KMS-11 (cell line): ENCODE measurements around the gene STRAP.
"Not testable (repeated sequence)": the region's sequence is repeated elsewhere in the genome, so short reads cannot be mapped to it uniquely, and the experiment has no call there.

Experiments
- H2AFZ ChIP-seq: fragments of 200-600 bp; sonication (generic); 2 replicates; pipeline ENCODE4 v1.6.1; 2016; ENCODE audit warnings: antibody characterized with exemption, mixed run types, low read depth
- H3K27ac ChIP-seq: fragments of 200-600 bp; sonication (generic); 2 replicates; pipeline ENCODE4 v1.6.1; 2016; ENCODE audit warnings: mild to moderate bottlenecking, mixed run types
- H3K27me3 ChIP-seq: fragments of 200-600 bp; sonication (generic); 2 replicates; pipeline ENCODE4 v1.6.1; 2017; ENCODE audit warnings: mild to moderate bottlenecking, low read depth, mixed run types, moderate library complexity; ENCODE audit not compliant: insufficient read depth
- H3K36me3 ChIP-seq: fragments of 200-600 bp; sonication (generic); 2 replicates; pipeline ENCODE4 v1.6.1; 2017; ENCODE audit warnings: mild to moderate bottlenecking, mixed run types; ENCODE audit not compliant: insufficient read depth
- H3K4me1 ChIP-seq: fragments of 200-600 bp; sonication (generic); 2 replicates; pipeline ENCODE4 v1.6.1; 2016; ENCODE audit warnings: mild to moderate bottlenecking, low read depth, mixed run types; ENCODE audit not compliant: poor library complexity, severe bottlenecking
- H3K4me2 ChIP-seq: fragments of 200-600 bp; sonication (generic); 2 replicates; pipeline ENCODE4 v1.7.0; 2016; ENCODE audit warnings: mild to moderate bottlenecking, mixed run types
- H3K4me3 ChIP-seq: fragments of 200-600 bp; sonication (generic); IDR thresholded peaks from 2 replicates; pipeline ENCODE4 v1.6.1; 2017; ENCODE audit warnings: low read depth, low read length, mixed read lengths; ENCODE audit not compliant: insufficient read depth
- H3K79me2 ChIP-seq: fragments of 200-600 bp; sonication (generic); 2 replicates; pipeline ENCODE4 v1.6.1; 2016; ENCODE audit warnings: low read depth, mixed run types; ENCODE audit not compliant: insufficient read depth
- H3K9ac ChIP-seq: fragments of 200-600 bp; sonication (generic); 2 replicates; pipeline ENCODE4 v1.6.1; 2016; ENCODE audit warnings: mild to moderate bottlenecking, mixed run types
- H4K20me1 ChIP-seq: fragments of 200-600 bp; sonication (generic); 2 replicates; pipeline ENCODE4 v1.6.1; 2016; ENCODE audit warnings: mild to moderate bottlenecking, mixed run types; ENCODE audit not compliant: insufficient read depth
- CTCF ChIP-seq: fragments of 200-600 bp; sonication (generic); conservative IDR thresholded peaks from 2 replicates; pipeline ENCODE4 v1.6.1; 2017; ENCODE audit warnings: low read depth, mild to moderate bottlenecking, antibody characterized with exemption, low read length, moderate library complexity, mixed read lengths

Gene STRAP

GRCh38 chr12:15910864-15911721 lies 28.9 kb downstream of the STRAP start, which contains the start of gene DERA:
Gene DERA, plus strand, starts transcription at chr12:15911332. Its CDS starts 52 bp downstream, at chr12:15911384.
- H3K4me2 ChIP-seq, result peak within 1 kb of the TSS; percentile 93
- peak within 1 kb of the TSS; percentile 82 for H3K9ac ChIP-seq
- peaks cover 10% of the 10 kb centered on the region for H3K4me1 ChIP-seq
- no peaks in the 10 kb centered on the region for H4K20me1 ChIP-seq
- H3K27ac ChIP-seq, result peak within 1 kb of the TSS; percentile 69
- H3K4me3 ChIP-seq, result no peak within 1 kb of the TSS
- no peaks in the 10 kb centered on the region for H3K27me3 ChIP-seq
- peak within 1 kb of the TSS; percentile 94 for H2AFZ ChIP-seq
- no peaks in the 10 kb centered on the region for H3K79me2 ChIP-seq
- no peak for TF ChIP-seq CTCF
- no peaks in the 10 kb centered on the region for H3K36me3 ChIP-seq

GRCh38 chr12:15911931-15912330 lies 29.7 kb downstream of the STRAP start:
- Histone ChIP-seq H2AFZ (peak overlapping the region; percentile 94), H3K27ac (peak overlapping the region; percentile 69; the same call in 1 of the 2 replicates), H3K9ac (peak overlapping the region; percentile 82), H3K4me1 (peaks cover 10% of the 10 kb centered on the region), H3K4me2 (peak overlapping the region; percentile 93)
- not testable (repeated sequence) for H3K4me3 ChIP-seq, H3K36me3 ChIP-seq, H3K27me3 ChIP-seq, H4K20me1 ChIP-seq, H3K79me2 ChIP-seq

DNA sequence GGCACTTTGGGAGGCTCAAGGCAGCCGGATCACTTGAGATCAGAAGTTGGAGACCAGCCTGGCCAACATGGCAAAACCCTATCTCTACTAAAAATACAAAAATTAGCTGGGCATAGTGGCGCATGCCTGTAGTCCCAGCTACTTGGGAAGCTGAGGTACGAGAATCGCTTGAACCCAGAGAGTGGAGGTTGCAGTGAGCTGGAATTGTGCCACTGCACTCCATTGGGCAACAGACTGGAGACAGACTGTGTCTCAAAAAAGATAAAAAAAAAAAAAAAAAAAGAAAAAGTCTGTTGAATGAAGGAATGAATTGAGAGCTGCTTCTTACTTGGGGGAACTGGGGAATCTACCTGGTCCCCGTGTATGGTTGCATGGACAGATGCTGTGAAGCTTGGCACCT lies 31.9 kb downstream of the STRAP start:
- not testable (repeated sequence) for H3K4me2 ChIP-seq, H3K27me3 ChIP-seq, H3K79me2 ChIP-seq, H3K36me3 ChIP-seq, H3K27ac ChIP-seq, H3K4me3 ChIP-seq, H4K20me1 ChIP-seq, H3K9ac ChIP-seq, H2AFZ ChIP-seq
- peaks cover 10% of the 10 kb centered on the region for H3K4me1 ChIP-seq

GRCh38 chr12:15918066-15918465 lies 35.9 kb downstream of the STRAP start:
- no peaks in the 10 kb centered on the region for H3K27me3 ChIP-seq
- H3K4me3 ChIP-seq, result no peak overlapping the region
- H4K20me1 ChIP-seq, result no peaks in the 10 kb centered on the region
- no peaks in the 10 kb centered on the region for H3K36me3 ChIP-seq
- no peak overlapping the region for H3K4me2 ChIP-seq
- H3K27ac ChIP-seq, result no peak overlapping the region
- H3K4me1 ChIP-seq, result no peaks in the 10 kb centered on the region
- no peaks in the 10 kb centered on the region for H3K79me2 ChIP-seq
- TF ChIP-seq CTCF, result no peak
- no peak overlapping the region for H2AFZ ChIP-seq
- no peak overlapping the region for H3K9ac ChIP-seq

DNA sequence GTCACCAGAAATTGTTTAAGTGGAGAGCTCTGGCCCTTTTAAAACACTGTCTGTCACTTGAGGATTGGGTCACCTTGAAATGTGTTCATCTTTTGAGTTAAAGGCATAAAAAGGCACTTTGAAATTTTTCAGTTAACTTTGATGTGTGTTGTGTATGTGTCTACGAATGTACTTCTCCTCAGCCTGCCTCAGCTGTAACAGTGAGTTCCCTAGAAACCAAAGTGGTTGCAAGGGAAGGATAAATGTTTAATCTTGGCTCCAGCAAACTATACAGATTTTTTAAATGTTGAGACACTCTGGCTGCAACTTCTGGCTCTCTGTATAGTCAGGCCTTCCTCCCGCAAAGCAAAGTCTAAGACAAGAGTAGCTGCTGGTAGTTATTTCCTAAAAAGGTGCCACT lies 37.2 kb downstream of the STRAP start:
- no peaks in the 10 kb centered on the region for H3K27me3 ChIP-seq
- no peaks in the 10 kb centered on the region for H3K79me2 ChIP-seq
- no peaks in the 10 kb centered on the region for H4K20me1 ChIP-seq
- H3K36me3 ChIP-seq, result no peaks in the 10 kb centered on the region
- no peak overlapping the region for H3K4me2 ChIP-seq
- H3K4me1 ChIP-seq, result no peaks in the 10 kb centered on the region
- H3K4me3 ChIP-seq, result no peak overlapping the region
- TF ChIP-seq CTCF, result no peak
- no peak overlapping the region for H3K9ac ChIP-seq
- H2AFZ ChIP-seq, result no peak overlapping the region
- H3K27ac ChIP-seq, result no peak overlapping the region
